Stimulated activated CD4-positive, alpha-beta T cell treated with anti-CD3 and anti-CD28 coated beads, TNF-alpha, amount 100 ng/mL, for 1 hour (primary cell): Measurements from ENCODE around the gene OLFM1.

ENCODE experiments used
- DNase-seq, 3 donors: peaks; one replicate each; pipeline ENCODE4 v3.0.0-alpha.2; 2020; ENCODE audit warnings: low read depth in 3 of 3, low spot score in 1 of 3

The OLFM1 gene

DNA sequence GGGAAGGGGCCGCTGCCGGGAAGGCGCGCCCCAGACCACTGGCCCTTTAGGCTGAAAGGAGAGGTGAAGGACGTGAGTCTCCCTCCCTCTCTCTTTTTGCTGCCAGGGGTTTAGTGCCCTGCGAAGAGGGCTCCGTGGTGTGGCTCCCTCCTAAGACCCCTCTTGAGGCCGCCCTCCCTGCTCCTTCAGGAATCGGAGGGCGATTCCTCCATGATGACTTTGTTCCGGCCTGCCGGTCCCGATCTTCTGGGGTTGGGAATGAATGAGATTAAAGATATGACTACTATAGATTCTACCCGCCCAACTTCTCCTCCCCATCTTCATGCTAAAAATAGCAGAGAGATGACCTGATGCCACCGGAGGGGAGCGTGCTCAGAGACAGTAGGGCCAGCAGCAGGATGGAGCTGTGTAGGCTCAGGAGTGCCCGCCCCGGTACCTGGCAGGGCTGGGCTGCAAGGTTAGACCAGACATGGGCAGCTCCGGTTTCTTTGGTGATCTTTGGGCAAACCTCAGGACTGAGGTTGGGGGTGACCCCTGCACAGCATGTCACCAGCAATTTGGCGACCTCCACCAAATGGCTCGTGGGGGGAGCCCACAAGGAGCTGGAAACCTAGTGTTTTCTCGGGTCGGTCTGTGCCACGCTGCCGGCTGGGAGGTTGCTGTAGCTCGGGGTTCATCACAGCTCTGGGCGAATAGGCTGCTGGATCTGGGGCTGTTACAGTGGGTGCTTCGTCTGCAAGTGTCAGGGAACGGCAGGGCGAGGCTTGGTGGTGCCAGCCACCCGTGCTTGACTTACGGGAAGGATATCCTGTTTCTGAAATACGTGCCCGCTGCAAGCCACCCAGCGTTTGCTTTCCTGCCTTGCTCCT is 1.7 kb downstream of the OLFM1 start:
- DNase-seq = no peak

DNA sequence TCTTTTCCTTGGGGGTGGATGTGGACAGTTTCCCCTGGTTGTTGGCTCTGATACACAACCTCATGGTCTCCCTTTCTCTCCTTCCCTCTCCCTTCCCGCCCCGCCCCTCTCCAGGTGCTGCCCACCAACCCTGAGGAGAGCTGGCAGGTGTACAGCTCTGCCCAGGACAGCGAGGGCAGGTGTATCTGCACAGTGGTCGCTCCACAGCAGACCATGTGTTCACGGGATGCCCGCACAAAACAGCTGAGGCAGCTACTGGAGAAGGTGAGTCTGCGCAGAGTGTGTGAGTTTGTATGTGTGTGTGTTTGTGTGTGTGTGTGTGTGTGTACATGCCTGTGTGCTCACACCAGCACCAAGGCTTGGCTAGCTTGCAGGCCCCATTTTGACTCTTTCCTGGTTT is 2.6 kb downstream of the OLFM1 start:
- no peak for DNase-seq

DNA sequence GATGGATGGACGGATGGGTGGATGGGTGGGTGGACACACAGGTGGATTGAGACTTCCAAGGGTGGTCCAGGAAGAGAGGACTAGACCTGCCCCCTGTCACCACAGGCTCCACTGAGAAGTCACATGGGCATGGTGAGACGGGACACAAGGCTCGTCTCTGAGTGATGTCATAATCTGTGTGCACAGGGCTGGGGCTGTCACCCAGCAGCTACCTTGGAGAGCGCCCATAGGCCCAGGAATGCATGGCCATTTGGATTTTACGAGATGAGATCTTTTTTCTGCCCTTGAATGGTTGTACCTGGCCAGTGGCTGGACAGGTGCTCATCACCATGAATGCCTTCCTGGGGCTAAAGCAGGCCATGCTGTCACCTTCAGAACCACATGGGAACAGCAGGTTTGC is 3.1 kb downstream of the OLFM1 start:
- DNase-seq = no peak

DNA sequence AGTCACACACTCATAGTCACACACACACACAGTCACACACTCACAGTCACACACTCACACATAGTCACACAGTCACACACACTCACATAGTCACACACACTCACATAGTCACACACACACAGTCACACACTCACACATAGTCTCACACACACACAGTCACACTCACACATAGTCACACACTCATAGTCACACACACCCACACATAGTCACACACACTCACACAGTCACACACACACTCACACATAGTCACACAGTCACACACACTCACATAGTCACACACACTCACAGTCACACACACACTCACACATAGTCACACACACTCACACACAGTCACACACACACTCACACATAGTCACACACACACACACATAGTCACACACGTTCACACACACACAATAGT is 4.1 kb downstream of the OLFM1 start:
- DNase-seq = no peak

DNA sequence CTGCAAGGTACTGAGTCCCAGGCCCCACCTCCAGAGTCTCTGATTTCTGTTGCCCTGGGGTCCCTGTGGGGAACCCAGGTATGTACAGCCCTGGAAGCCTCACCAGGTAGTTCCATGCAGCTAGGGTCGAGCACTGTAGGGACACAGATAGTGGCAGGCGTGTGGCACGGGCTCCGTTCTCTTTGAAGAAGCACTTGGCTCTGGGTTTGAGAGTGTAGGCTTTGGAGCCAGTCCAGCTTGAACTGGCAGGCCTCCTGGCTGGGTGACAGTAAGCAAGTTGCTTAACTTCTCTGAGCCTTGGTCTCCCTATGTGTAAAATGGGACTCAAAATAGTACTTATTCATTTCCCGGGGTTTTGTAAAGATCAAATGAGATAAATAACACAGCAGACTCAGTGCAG is 5.6 kb downstream of the OLFM1 start:
- no peak for DNase-seq

DNA sequence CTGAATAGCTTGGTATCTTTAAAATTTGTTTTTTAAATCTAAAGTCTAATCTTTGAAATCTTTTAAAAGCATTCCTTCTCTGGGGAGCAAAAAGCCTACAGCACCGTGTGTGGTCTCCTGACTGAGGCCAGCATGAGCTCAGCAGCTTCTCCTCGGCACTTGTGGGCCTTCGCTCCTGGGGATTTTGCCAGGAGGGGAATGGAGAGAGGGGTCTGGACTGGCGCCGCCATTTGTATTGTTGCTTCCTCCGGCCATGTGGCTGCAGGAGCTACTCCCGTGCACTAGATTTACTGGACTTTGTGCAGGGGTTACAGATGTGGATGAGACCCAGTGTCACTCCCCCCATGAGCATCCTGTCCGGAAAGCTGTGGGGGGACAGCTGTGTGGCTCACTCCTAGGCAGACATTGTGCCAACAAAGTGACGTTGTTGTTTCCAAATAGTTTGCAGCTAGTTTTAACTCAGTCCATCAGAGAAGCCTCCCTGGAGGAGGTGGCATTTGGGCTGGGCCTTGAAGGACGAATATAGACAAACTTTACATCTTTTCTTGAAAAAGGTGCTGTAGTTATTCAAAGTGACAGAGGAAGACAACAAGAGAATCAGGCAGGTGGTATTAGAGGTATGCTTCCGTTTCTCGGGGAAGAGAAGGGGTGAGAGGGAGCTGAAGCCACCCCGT is 6.6 kb downstream of the OLFM1 start:
- DNase-seq = no peak

DNA sequence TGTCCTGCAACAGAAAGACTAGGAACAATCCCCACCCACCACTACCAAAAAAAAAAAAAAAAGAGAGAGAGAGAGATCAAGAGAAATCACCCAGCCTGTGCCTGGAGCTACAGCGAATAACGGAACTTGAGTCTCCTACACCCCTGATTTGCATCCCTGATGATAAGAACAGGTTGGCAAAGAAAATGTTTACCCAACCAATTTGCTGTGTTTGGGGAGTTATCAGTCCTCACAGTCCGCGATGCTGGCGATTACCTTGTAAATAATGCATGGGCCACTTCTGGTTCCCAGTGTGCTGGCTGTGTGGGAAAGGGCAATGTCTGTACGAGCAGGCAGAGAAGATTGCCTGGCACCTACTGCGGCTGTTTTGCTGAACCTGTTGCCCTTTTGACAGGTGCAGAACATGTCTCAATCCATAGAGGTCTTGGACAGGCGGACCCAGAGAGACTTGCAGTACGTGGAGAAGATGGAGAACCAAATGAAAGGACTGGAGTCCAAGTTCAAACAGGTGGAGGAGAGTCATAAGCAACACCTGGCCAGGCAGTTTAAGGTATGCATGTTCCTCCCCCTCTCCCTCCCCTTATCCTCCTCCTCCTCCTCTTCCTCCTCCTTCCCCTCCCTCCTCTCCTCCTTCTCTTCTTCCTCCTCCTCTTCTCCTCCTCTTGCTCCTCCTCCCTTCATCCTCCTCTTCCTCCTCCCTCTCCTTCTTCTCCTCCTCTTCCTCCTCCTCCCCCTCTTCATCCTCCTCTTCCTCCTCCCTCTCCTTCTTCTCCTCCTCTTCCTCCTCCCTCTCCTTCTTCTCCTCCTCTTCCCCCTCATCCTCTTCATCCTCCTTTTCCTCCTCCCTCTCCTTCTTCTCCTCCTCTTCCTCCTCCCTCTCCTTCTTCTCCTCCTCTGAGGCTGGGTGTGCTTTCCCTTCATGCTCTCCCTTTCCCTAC is 8.3 kb downstream of the OLFM1 start:
- DNase-seq = no peak

DNA sequence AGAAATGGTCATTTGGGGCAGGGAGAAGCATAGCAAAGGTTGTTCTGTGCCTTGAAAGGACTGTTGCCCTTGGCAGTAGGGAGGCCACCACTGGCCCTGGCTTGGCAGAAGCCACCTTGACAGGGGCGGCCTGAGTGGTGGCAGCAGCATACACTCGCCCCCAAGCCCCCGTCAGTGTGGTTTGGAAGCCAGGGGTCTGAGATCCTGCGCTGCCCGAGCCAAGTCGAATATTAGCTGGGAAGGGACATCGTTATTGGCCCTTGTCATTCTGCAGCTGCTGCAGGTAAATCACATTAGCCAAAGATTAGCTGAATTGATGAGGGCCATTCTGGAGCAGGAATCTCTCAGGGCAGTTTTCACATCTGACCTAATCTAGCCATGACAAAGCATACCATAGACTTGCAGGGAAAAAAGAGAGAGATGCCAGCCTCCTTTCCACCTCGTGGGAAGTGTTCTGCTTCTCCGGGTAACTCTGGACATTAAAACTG is 9.0 kb downstream of the OLFM1 start:
- DNase-seq = no peak

DNA sequence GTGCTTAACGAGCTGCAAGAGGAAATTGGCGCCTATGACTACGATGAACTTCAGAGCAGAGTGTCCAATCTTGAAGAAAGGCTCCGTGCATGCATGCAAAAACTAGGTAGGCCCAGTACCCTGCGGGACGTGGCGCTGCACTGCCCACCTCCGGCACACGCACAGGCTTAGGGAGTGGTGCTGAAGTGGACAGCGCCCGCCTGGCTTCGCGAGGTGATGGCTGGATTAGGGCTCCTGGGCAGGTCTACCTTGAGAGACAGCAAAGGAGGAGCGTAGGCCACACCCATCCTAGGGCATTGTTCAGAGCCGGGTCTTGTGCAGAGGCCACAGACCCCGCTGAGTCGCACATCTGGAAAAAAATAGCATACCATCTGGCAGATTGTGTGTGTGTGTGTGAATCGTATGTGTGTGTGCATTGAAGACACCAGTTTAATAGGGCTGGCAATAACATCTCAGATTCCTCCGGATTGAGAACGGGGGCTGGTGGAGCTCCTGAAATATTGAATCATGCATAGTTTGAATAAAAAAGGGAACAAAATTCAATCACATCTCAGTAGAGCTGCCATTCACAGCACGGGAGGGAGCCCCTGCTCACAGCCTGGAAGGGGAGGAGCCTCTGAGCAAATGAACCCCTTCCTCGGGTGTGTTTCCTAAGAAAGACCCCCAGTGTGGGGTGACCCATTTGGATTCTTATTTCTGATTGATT is 11.1 kb downstream of the OLFM1 start:
- DNase-seq = no peak

DNA sequence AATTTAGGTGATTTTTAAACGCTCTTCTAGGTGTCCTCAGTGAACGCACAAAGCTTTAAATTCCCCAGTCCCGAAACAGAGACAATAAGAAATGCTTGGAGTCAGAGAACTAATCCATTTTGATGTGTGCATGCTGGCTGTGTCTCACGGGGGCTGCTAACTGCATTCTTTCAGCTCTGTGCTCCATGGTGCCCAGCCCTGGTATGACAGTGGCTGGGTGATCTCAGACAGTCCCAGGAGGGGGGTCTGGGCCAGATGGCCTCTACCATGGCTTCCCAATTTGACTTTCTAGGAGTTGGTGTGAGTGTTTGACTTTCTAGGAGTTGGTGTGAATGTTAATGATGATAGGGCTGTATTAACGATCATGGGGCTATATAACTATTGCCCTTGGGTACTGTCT is 12.1 kb downstream of the OLFM1 start:
- DNase-seq = no peak

DNA sequence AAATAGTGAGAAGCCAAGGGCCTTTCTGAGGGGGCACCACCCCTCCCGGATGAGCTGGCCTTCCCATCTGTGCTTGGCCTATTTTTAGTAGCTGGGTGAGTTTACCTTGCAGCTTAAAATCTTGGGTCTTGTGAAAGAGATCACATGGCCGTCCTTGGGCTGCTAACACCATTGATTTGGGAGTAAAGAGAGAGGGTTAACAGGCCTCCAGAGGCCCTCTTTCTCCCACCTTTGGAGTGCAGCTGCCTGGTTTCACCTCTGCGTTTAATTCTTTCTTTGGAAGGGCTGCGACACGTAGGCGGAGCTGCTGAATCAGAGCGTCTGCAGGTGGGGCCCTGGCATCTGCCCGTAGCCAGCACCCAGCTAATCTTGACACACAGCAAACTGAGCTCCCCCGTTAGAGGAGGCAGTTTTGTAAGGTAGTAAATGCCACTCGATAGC is 12.8 kb downstream of the OLFM1 start:
- DNase-seq = no peak

DNA sequence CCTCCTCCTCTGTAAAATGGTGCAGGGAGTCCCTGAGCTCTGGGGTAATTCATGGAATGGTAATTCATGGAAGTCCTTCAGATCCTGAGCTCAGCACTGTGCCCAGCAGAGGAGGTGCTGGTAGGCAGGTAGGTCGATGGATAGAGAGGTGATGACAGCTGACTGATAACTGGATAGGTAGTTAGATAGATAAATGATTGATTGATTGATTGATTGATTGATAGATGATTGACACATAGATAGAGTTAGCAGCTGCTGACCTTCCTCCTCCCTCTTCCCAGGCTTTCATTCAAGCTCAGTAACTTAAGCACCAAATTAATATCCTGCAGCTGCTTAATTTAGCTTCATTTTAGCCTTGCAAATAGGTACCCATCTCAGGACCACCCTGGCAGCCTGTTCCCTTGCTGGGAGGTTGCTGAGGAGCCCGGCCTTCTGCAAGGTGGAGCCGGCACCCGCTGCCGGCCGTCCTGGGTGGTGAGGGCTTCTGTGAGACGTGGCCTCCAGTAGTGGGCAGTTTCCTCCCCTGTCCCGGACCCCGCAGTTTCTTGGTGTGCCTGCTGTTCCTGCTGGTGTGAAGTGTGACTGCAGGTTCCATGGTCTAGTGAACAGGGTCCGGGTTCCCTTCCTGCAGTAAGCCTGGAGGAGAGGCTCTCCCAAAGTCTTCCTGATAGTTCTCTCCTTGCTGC is 13.4 kb downstream of the OLFM1 start:
- DNase-seq = no peak

DNA sequence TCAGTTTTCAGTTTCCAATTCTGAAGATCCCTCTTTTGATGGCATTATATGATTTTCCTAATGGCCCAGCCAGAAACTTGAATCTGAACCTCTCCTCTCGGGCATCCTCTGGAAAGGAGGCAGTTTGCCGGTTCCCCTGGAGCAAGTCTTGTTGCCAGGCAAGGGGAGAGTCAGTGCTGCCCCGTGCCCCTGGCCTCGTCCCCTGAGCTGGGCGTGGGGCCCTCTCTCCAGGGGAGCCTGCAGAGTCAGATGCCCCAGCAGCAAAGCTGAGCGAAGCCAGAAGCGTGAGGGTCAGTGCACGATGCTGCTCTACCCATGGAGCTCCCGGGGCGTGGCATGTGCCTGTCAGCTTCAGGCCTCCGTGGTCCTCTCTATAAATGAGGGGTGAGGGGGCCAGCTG is 14.0 kb downstream of the OLFM1 start:
- no peak for DNase-seq

DNA sequence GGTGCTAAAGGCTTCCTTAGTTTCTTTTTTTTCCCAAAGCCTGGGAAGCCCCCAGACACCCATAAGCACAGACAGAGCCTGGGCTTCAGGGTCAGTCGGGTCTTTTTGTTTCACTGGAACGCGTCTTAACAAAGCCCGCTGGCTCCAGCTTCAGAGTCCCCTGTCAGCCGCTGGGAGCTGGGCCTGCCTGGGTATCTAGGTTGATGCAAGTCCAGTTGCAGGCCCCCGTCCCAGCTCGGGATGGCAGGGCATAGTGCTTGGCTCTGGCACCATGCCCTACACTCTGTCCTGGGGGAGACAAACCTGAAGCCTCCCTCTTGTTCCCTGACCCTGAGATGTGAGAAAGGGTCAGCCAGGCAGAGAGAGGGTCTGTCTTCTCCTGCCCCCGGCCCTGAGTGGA is 14.5 kb downstream of the OLFM1 start:
- no peak for DNase-seq

DNA sequence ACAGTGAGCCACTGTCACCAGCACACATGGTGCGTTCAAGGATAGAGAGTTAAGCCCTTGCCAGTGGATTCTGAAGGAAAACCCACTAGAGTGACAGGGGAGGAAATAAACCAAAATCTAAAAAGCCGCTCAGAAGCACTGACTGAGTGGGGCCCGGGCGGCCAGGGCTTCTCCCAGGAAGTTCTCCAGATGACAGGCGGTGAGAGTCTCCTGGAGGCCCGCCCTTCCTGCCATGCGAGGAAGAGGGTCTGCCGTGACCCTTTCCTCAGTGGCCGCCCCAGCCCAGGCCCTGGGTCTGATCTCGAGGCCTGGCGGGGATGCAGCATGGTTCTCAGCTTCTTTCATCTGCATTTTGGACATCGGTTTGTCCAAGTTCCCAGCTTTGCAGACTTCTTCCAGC is 14.9 kb downstream of the OLFM1 start:
- DNase-seq = no peak

DNA sequence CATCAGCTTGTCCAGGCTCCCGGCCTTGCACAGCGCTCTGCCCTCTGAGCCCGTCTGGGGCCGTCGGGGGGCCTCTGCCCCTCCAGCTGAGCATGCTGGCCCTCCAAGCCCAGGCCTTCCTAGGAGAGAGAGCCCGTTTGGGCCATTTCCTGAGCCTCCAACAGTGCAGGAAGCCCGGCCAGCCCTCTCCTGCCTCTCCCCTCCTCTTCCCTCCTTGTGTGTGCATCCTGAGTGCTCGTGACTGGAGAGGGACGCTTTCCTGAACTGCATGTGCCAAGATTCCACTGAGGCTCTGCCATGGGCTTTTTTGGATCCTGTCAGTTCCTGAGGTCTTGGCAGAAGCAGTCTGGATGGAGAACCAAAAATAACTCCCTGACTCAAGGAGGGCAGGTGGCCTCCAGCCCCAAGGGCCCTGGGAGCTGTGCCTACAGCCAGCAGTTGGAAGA is 15.6 kb downstream of the OLFM1 start:
- DNase-seq = no peak

DNA sequence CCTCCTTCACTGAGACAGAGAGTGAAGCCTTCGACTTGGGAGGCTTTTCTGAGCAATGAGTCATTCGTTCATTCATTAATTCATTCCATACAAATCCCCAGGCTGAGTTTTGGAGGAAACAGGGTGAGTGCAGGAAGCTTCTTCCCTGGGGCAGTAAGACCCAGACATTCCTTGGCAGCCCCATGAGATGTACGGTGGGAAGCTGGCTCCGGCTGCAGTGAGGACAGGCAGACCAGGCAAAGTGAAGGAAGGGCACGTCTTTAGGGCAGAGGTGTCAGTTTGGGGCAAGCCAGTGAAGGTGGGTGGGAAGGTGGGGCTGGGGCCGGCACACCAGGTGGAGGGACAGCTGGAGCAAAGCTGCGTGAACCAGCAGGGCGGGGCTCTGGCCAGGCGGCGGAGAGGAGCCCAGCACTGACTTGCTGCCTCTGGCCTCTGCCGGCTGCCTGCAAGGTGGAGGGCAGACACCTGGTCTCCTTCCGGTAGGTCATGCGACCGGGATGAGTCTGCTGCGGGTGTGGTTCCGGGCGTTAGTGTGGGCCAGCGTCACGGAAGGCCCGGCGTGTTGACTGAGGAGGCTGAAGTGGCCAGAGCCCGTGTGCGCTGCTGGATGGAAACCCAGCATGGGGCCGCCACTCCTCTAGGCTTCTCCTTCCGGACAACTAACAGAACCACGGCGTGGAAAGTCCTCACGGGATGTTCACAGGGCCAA is 16.6 kb downstream of the OLFM1 start:
- DNase-seq = no peak

DNA sequence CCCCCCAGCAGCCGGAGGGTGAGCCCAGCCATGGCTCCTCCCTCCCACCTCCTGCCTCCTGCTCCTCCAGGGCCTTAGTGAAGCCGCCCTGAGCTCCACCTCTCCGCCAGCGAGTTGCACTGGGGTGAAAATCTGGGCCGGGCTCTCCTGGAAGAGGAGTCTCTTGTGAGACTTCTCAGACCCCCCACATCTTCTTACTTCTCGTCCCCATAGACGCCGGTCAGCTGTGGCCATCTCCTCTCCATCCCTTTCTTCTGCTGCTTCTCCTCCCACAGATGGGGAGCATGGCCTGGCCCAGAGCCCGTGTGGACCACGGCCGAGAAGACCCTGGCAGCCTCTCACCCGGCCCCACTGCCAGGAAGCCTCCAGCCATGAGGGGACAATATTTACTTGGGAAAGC is 17.3 kb downstream of the OLFM1 start:
- no peak for DNase-seq

DNA sequence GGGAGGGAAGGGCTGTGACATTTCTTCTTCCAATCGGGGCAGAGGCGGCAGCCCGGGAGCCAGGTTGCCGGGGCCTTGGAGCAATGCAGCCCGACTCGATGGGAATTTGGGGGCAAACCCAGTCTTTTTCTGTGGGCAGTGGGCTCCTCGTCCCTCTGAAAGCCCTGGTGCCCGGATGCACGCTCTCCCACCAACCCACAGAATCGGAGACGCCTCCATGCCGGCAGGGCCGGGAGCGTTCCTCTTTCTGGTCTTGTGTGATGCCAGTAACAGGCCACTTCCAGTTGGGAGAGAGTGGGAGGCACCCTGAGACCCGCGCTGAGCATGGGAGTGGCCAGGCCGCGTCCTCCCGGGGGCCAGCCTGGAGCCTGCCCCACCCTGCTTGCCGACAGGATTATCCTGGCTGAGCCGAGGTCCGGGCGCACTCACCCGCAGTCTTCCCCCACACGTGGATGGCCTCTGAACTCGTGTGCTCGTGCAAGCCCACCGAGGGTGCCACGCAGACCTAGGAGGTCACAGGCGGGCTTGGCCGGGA is 17.8 kb downstream of the OLFM1 start:
- DNase-seq = no peak
